Endothelial cell of umbilical vein (primary cell): Measurements from ENCODE around the gene NFKBIL1. TPM values are rescaled to one million over a fixed set of nuclear protein-coding genes. Genes with fewer than 3 reads are reported as not detected.
"Not testable (repeated sequence)": the region's sequence is repeated elsewhere in the genome, so short reads cannot be mapped to it uniquely, and the experiment has no call there.

ENCODE experiments used
- BruUV-seq: library from RNA; stranded (reverse); fragments of 400-500 nt; replicated peaks from 2 replicates; lab custom pipeline; 2021; lab: Mats Ljungman, UMichigan
- CTCF ChIA-PET: fragments of 300-600, 350-600 bp; sonication (Branson Sonifier 250); formaldehyde crosslinking; loops from one replicate; lab custom pipeline; 2021; ENCODE audit warnings: antibody characterized with exemption, inconsistent platforms; lab: Charles Lee
- POLR2A ChIA-PET: fragments of 300-600, 350-600 bp; sonication (Branson Sonifier 250); formaldehyde crosslinking; loops from one replicate; lab custom pipeline; 2021; ENCODE audit warnings: antibody characterized with exemption, inconsistent platforms; lab: Charles Lee
- DNase-seq: peaks from one replicate; pipeline ENCODE4 v3.0.0-alpha.2; 2011; ENCODE audit warnings: low read depth, low spot score
- FAIRE-seq: peaks from 2 replicates; lab custom pipeline; 2011; peaks lifted over from hg19 to GRCh38; lab: Jason Lieb, UNC
- H2AFZ ChIP-seq: 2 replicates; pipeline ENCODE4 v1.6.0; 2012; ENCODE audit warnings: low read depth, low read length, control low read depth, inconsistent platforms
- H3K27ac ChIP-seq: 2 replicates; pipeline ENCODE4 v1.5.1; 2011; ENCODE audit warnings: low read depth, mild to moderate bottlenecking, control low read depth, low read length, moderate library complexity; ENCODE audit not compliant: insufficient read depth
- H3K27me3 ChIP-seq, 2 experiments: 2 replicates each; pipeline versions ENCODE4 v1.6.0 to v1.6.1; 2011; ENCODE audit warnings: low read length in 2 of 2, mixed read lengths in 1 of 2; ENCODE audit not compliant: control insufficient read depth in 2 of 2, insufficient read depth in 2 of 2
- H3K36me3 ChIP-seq, 2 experiments: 2 replicates in 1 of 2; 3 replicates in 1 of 2; pipeline ENCODE4 v1.5.1; 2011; ENCODE audit warnings: low read length in 2 of 2, mild to moderate bottlenecking in 1 of 2, moderate library complexity in 1 of 2; ENCODE audit not compliant: control insufficient read depth in 2 of 2, insufficient read depth in 2 of 2; ENCODE audit errors: extremely low read depth in 1 of 2
- H3K4me1 ChIP-seq: 3 replicates; pipeline ENCODE4 v1.5.1; 2011; ENCODE audit warnings: mild to moderate bottlenecking, low read length; ENCODE audit not compliant: control insufficient read depth, insufficient read depth; ENCODE audit errors: extremely low read depth
- H3K4me2 ChIP-seq: 2 replicates; pipeline ENCODE4 v1.6.1; 2011; ENCODE audit warnings: low read length, control low read depth, mixed read lengths; ENCODE audit not compliant: insufficient read depth
- H3K4me3 ChIP-seq, 3 experiments: fragments of 200-600 bp in 1 of 3; sonication (generic), shearing (Covaris generic) in 1 of 3; replicated peaks in 1 of 3; 2 replicates each; pipeline ENCODE4 v1.5.1; 2011 to 2016; ENCODE audit warnings: control low read depth in 3 of 3, low read length in 3 of 3, mild to moderate bottlenecking in 2 of 3, inconsistent platforms in 1 of 3, low read depth in 1 of 3, moderate library complexity in 1 of 3; ENCODE audit not compliant: insufficient read depth in 1 of 3
- H3K79me2 ChIP-seq: 2 replicates; pipeline ENCODE4 v1.6.0; 2012; ENCODE audit warnings: low read length, inconsistent platforms; ENCODE audit not compliant: control insufficient read depth, insufficient read depth
- H3K9ac ChIP-seq: replicated peaks from 2 replicates; pipeline ENCODE3; 2011; ENCODE audit warnings: low read length, control low read depth; ENCODE audit not compliant: insufficient read depth; ENCODE audit errors: extremely low read depth
- H3K9me1 ChIP-seq: replicated peaks from 3 replicates; pipeline ENCODE4 v1.6.0; 2011; ENCODE audit warnings: mild to moderate bottlenecking, low read length; ENCODE audit not compliant: control insufficient read depth, insufficient read depth; ENCODE audit errors: extremely low read depth
- H3K9me3 ChIP-seq: replicated peaks from 2 replicates; pipeline ENCODE4 v1.5.1; 2012; ENCODE audit warnings: low read length, inconsistent platforms; ENCODE audit not compliant: control insufficient read depth, insufficient read depth
- H4K20me1 ChIP-seq: replicated peaks from 2 replicates; pipeline ENCODE3; 2011; ENCODE audit warnings: mild to moderate bottlenecking, low read length; ENCODE audit not compliant: control insufficient read depth, insufficient read depth; ENCODE audit errors: extremely low read depth
- EZH2 ChIP-seq: IDR thresholded peaks from 2 replicates; pipeline ENCODE4 v1.6.1; 2012; ENCODE audit warnings: borderline replicate concordance, low read depth, mild to moderate bottlenecking, moderate library complexity, low read length, inconsistent platforms; ENCODE audit not compliant: severe bottlenecking
- FOS ChIP-seq: IDR thresholded peaks from 2 replicates; pipeline ENCODE4 v1.6.1; 2011; ENCODE audit warnings: mild to moderate bottlenecking, low read length, moderate library complexity, borderline replicate concordance; ENCODE audit not compliant: insufficient read depth
- GATA2 ChIP-seq: IDR thresholded peaks from 2 replicates; pipeline ENCODE4 v1.7.0; 2011; ENCODE audit warnings: low read depth, mild to moderate bottlenecking, moderate library complexity, mixed read lengths, low read length; ENCODE audit not compliant: insufficient read length, insufficient read depth
- JUN ChIP-seq: IDR thresholded peaks from 2 replicates; pipeline ENCODE4 v1.6.1; 2011; ENCODE audit warnings: borderline replicate concordance, low read depth; ENCODE audit not compliant: insufficient read length, insufficient read depth
- MYC ChIP-seq: IDR thresholded peaks from one replicate; pipeline ENCODE4 v1.6.1; 2011; ENCODE audit warnings: mild to moderate bottlenecking, low read depth, low read length
- POLR2A ChIP-seq: IDR thresholded peaks from 2 replicates; pipeline ENCODE4 v1.6.1; 2012; ENCODE audit warnings: low read depth, mild to moderate bottlenecking, control low read depth, low read length
- POLR2AphosphoS5 ChIP-seq: IDR thresholded peaks from 2 replicates; pipeline ENCODE4 v1.6.1; 2012; ENCODE audit warnings: low read depth, mild to moderate bottlenecking, control low read depth, low read length, moderate library complexity; ENCODE audit not compliant: insufficient read depth
- dilution Hi-C: fragments of 300-500 bp; cut with MboI; formaldehyde crosslinking; loops from one replicate; pipeline ENCODE4 v1.15.0; 2019; ENCODE audit warnings: low sequenced_read_pairs; ENCODE audit not compliant: extremely low pct_ligation_motif_present
- intact Hi-C: fragments of 100-400 bp; cut with micrococcal nuclease; formaldehyde crosslinking; loops from one replicate; pipeline ENCODE4 v1.10.0; 2022
- polyA plus RNA-seq, 4 experiments: library from polyadenylated mRNA; depleted of rRNA in 3 of 4; stranded (reverse) in 3 of 4; unstranded in 1 of 4; fragments of >200 nt; gene quantifications; 2 replicates each; pipeline versions ENCODE4 v1.2.1 to v1.2.3, GENCODE V29; 2011 to 2012; ENCODE audit warnings: missing spikeins in 1 of 4
- total RNA-seq: library from RNA; stranded (reverse); gene quantifications from 2 replicates; pipeline ENCODE4 v1.2.3, GENCODE V29; 2021
- TF ChIP-seq, protein P1 (sequence below): IDR thresholded peaks from 2 replicates; pipeline ENCODE4 v1.6.1; 2011; ENCODE audit not compliant: insufficient read depth, insufficient read length
- TF ChIP-seq, protein P2 (sequence below), 2 donors: IDR thresholded peaks; 1 replicate in 1 of 2; 2 replicates in 1 of 2; pipeline ENCODE4 v1.5.1; 2011; ENCODE audit warnings: low read length in 2 of 2, mild to moderate bottlenecking in 2 of 2, moderate library complexity in 2 of 2, control low read depth in 1 of 2, inconsistent platforms in 1 of 2, low read depth in 1 of 2; ENCODE audit not compliant: insufficient read depth in 1 of 2; ENCODE audit errors: extremely low read depth in 1 of 2

NFKBIL1 gene
- total and polyA plus RNA-seq, 2 donors (not counting 3 experiments of a cell fraction or from before 2014, with no cell fraction given), result 9.9 to 15.5 TPM

DNA sequence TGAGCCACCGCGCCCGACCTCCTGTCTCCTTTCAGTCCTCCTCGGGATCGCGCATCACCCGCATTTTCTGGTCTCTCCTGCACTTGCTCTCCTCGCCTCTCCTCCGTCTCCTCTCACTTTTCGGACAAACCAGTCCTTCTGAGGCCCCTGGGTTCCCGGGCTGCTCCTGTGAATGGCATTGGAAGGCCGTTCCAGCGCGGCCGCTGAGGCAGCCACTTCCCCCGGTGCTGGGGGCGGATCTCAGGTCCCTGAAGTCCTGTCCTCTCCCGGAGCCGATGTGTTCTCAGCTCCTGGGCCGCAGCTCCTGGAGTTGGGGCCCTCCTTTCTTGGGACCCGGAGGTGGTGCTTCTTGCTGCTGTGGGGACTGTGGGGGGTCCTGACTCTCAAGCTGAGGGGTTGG, 48.7 kb upstream of the NFKBIL1 start:
- Histone ChIP-seq H3K4me3 (peak overlapping the region in 2 of 3 experiments; percentile 42 to 47), H3K9ac (peak overlapping the region; percentile 44), H3K27me3 (no peaks in the 10 kb centered on the region), H3K79me2 (peaks cover 75% of the 10 kb centered on the region), H3K9me1 (no peaks in the 10 kb centered on the region), H4K20me1 (no peaks in the 10 kb centered on the region), H3K4me1 (peaks cover 11% of the 10 kb centered on the region), H3K36me3 (no peaks in the 10 kb centered on the region), H2AFZ (peak overlapping the region; percentile 26), H3K9me3 (no peaks in the 10 kb centered on the region), H3K27ac (no peak overlapping the region), H3K4me2 (peak overlapping the region; percentile 34)
- ChIA-PET CTCF (interaction anchor here (1.1 to 3.0 kb wide), 2 partner anchors 19 to 43 kb away, joined by 4 to 13 read pairs; partner anchors contain the start of gene DDX39B), POLR2A (interaction anchor here (0.8 kb wide), 1 partner anchor 43 kb away, joined by 3 read pairs; the partner anchor contains the start of gene DDX39B)
- FAIRE-seq (no peak), DNase-seq (peak; percentile 16)
- no peak for TF ChIP-seq POLR2A
- no peak for TF ChIP-seq POLR2AphosphoS5
- TF ChIP-seq JUN, result no peak
- TF ChIP-seq, protein P1, sequence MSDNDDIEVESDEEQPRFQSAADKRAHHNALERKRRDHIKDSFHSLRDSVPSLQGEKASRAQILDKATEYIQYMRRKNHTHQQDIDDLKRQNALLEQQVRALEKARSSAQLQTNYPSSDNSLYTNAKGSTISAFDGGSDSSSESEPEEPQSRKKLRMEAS, result no peak
- no peak for TF ChIP-seq FOS
- no peak for TF ChIP-seq EZH2
- TF ChIP-seq, protein P2, sequence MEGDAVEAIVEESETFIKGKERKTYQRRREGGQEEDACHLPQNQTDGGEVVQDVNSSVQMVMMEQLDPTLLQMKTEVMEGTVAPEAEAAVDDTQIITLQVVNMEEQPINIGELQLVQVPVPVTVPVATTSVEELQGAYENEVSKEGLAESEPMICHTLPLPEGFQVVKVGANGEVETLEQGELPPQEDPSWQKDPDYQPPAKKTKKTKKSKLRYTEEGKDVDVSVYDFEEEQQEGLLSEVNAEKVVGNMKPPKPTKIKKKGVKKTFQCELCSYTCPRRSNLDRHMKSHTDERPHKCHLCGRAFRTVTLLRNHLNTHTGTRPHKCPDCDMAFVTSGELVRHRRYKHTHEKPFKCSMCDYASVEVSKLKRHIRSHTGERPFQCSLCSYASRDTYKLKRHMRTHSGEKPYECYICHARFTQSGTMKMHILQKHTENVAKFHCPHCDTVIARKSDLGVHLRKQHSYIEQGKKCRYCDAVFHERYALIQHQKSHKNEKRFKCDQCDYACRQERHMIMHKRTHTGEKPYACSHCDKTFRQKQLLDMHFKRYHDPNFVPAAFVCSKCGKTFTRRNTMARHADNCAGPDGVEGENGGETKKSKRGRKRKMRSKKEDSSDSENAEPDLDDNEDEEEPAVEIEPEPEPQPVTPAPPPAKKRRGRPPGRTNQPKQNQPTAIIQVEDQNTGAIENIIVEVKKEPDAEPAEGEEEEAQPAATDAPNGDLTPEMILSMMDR (IDR thresholded peaks at IDR 0.05; ENCODE audit: extremely low read depth in 1 of 2, insufficient read depth in 1 of 2, low read depth in 1 of 2, low read length in 2 of 2), result no peak
- TF ChIP-seq MYC, result no peak
- no peak for TF ChIP-seq GATA2
- intact Hi-C loops (no loop called here), dilution Hi-C loops (no loop called here)
- BruUV-seq, result no TSS peak

DNA sequence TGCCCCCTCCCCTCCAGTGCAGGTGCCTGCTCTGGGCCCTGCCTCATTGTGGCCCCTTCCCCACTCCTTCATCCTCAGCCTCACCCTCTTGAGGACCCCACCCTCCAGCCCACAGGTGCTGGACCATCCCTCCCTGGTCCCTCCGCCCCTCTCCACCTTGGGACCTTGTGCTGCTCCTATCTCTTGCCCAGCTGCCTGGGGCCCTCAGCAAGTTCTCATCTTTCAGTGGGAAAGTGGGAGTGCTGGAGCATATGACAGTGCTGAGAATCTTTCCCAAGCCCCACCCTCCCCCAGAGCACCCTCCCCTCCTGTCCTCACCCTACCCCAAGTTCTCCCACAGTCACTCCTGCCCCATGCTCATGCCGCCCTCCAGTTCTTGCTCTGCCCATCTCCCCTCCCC, 47.8 kb upstream of the NFKBIL1 start:
- H3K9me3 ChIP-seq, H4K20me1 ChIP-seq, H3K9ac ChIP-seq, H3K36me3 ChIP-seq, H3K4me2 ChIP-seq, DNase-seq, H3K4me3 ChIP-seq, POLR2A ChIA-PET, H2AFZ ChIP-seq, CTCF ChIA-PET, H3K27ac ChIP-seq, FAIRE-seq, H3K9me1 ChIP-seq, dilution Hi-C loops, BruUV-seq, H3K27me3 ChIP-seq, intact Hi-C loops: not testable (repeated sequence)
- H3K79me2 ChIP-seq, result peaks cover 80% of the 10 kb centered on the region
- peaks cover 11% of the 10 kb centered on the region for H3K4me1 ChIP-seq
